Vagina (tissue), 2 donors: ENCODE measurements around the gene LAMA2. TPM values are rescaled to one million over a fixed set of nuclear protein-coding genes. Genes with fewer than 3 reads are reported as not detected.

ENCODE experiments used
- DNase-seq, 2 donors: peaks; one replicate each; pipeline ENCODE4 v3.0.0-alpha.2; 2017; ENCODE audit errors: extremely low spot score in 2 of 2
- H3K27ac ChIP-seq: fragments of 200-600 bp; sonication (generic); one replicate; pipeline ENCODE4 v1.5.1; 2019
- H3K27me3 ChIP-seq: fragments of 200-600 bp; sonication (generic); one replicate; pipeline ENCODE4 v1.5.1; 2019
- H3K36me3 ChIP-seq, 2 donors: fragments of 200-600 bp; sonication (generic); one replicate each; pipeline ENCODE4 v1.5.1; 2017 to 2019
- H3K4me1 ChIP-seq: fragments of 200-600 bp; sonication (generic); one replicate; pipeline ENCODE4 v1.5.1; 2019
- H3K4me3 ChIP-seq, 2 donors: fragments of 200-600 bp; sonication (generic); 1 replicate in 1 of 2; 2 replicates in 1 of 2; pipeline ENCODE4 v1.5.1; 2016 to 2019
- H3K9me3 ChIP-seq: fragments of 200-600 bp; sonication (generic); one replicate; pipeline ENCODE4 v1.5.1; 2019
- CTCF ChIP-seq, 3 experiments: fragments of 450-650 bp in 2 of 3; fragments of 200-600 bp in 1 of 3; sonication (generic) in 1 of 3; IDR thresholded peaks; one replicate each; pipeline ENCODE4 v1.5.1; 2017 to 2019; ENCODE audit warnings: antibody characterized with exemption in 3 of 3, mild to moderate bottlenecking in 2 of 3, moderate library complexity in 2 of 3
- POLR2A ChIP-seq, 2 donors: fragments of 450-650 bp; IDR thresholded peaks; one replicate each; pipeline ENCODE4 v1.6.1; 2017; ENCODE audit warnings: antibody characterized with exemption in 2 of 2, mild to moderate bottlenecking in 2 of 2, moderate library complexity in 2 of 2
- POLR2AphosphoS5 ChIP-seq, 2 donors: sonication (generic); formaldehyde crosslinking; IDR thresholded peaks; one replicate each; pipeline ENCODE4 v1.9.0; 2017; ENCODE audit warnings: antibody characterized with exemption in 2 of 2, mild to moderate bottlenecking in 2 of 2, low read depth in 1 of 2; ENCODE audit not compliant: insufficient read depth in 1 of 2
- intact Hi-C: fragments of 100-400 bp; cut with DNase I; formaldehyde crosslinking; loops from one replicate; pipeline ENCODE4 v1.15.1; 2023
- total RNA-seq: library from RNA; depleted of rRNA; stranded (reverse); fragments of >200 nt; gene quantifications from one replicate; pipeline ENCODE4 v1.2.3, GENCODE V29; 2016

LAMA2 gene
- total RNA-seq, 1 donor from 2014 or later = 91.1 TPM

GRCh38 chr6:128847431-128848210, 35.3 kb upstream of the LAMA2 start:
- H3K4me3 ChIP-seq = no peak overlapping the region
- no peak for DNase-seq
- no peaks in the 10 kb centered on the region for H3K27me3 ChIP-seq
- intact Hi-C loops = no loop called here
- H3K36me3 ChIP-seq = no peaks in the 10 kb centered on the region
- no peak overlapping the region for H3K27ac ChIP-seq
- H3K4me1 ChIP-seq = no peaks in the 10 kb centered on the region
- no peaks in the 10 kb centered on the region for H3K9me3 ChIP-seq
- TF ChIP-seq CTCF (IDR thresholded peaks at IDR 0.05) = no peak
- no peak for TF ChIP-seq POLR2A (IDR thresholded peaks at IDR 0.05)
- no peak for TF ChIP-seq POLR2AphosphoS5 (IDR thresholded peaks at IDR 0.05; ENCODE audit: insufficient read depth in 1 of 2, low read depth in 1 of 2)

GRCh38 chr6:128848212-128848935, 34.6 kb upstream of the LAMA2 start:
- DNase-seq = no peak
- Histone ChIP-seq H3K27ac (no peak overlapping the region), H3K9me3 (no peaks in the 10 kb centered on the region), H3K27me3 (no peaks in the 10 kb centered on the region), H3K4me3 (no peak overlapping the region), H3K36me3 (no peaks in the 10 kb centered on the region), H3K4me1 (no peaks in the 10 kb centered on the region)
- intact Hi-C loops = no loop called here
- TF ChIP-seq POLR2AphosphoS5 (IDR thresholded peaks at IDR 0.05; ENCODE audit: insufficient read depth in 1 of 2, low read depth in 1 of 2) (no peak), CTCF (IDR thresholded peaks at IDR 0.05) (no peak), POLR2A (IDR thresholded peaks at IDR 0.05) (no peak)

GRCh38 chr6:128855581-128856085, 27.3 kb upstream of the LAMA2 start:
- Histone ChIP-seq H3K4me3 (no peak overlapping the region), H3K36me3 (no peaks in the 10 kb centered on the region), H3K27ac (no peak overlapping the region), H3K9me3 (no peaks in the 10 kb centered on the region), H3K27me3 (no peaks in the 10 kb centered on the region), H3K4me1 (no peaks in the 10 kb centered on the region)
- TF ChIP-seq POLR2A (IDR thresholded peaks at IDR 0.05) (no peak), POLR2AphosphoS5 (IDR thresholded peaks at IDR 0.05; ENCODE audit: insufficient read depth in 1 of 2, low read depth in 1 of 2) (no peak), CTCF (IDR thresholded peaks at IDR 0.05) (no peak)
- intact Hi-C loops = no loop called here
- no peak for DNase-seq

GRCh38 chr6:128857806-128858205, 25.1 kb upstream of the LAMA2 start:
- DNase-seq = no peak

More at GRCh38 chr6:128857806-128858205, 25.1 kb upstream of the LAMA2 start:
- H3K27me3 ChIP-seq = no peaks in the 10 kb centered on the region
- no peaks in the 10 kb centered on the region for H3K9me3 ChIP-seq
- H3K27ac ChIP-seq = no peak overlapping the region
- intact Hi-C loops = no loop called here
- no peaks in the 10 kb centered on the region for H3K4me1 ChIP-seq
- TF ChIP-seq POLR2A (IDR thresholded peaks at IDR 0.05) (no peak), CTCF (IDR thresholded peaks at IDR 0.05) (no peak), POLR2AphosphoS5 (IDR thresholded peaks at IDR 0.05; ENCODE audit: insufficient read depth in 1 of 2, low read depth in 1 of 2) (no peak)
- H3K4me3 ChIP-seq = no peak overlapping the region
- no peaks in the 10 kb centered on the region for H3K36me3 ChIP-seq
